HUES6 (cell line): ENCODE results near the gene PERM1.

Experiments
- H3K27ac ChIP-seq: 2 replicates; pipeline ENCODE4 v1.7.0; 2013; ENCODE audit warnings: low read depth, mild to moderate bottlenecking, low read length, inconsistent platforms
- H3K27me3 ChIP-seq: 2 replicates; pipeline ENCODE4 v1.6.1; 2013; ENCODE audit warnings: low read length; ENCODE audit not compliant: control insufficient read depth, insufficient read depth
- H3K36me3 ChIP-seq: 2 replicates; pipeline ENCODE4 v1.6.1; 2013; ENCODE audit warnings: low read length; ENCODE audit not compliant: control insufficient read depth, insufficient read depth
- H3K4me1 ChIP-seq: 2 replicates; pipeline ENCODE4 v1.6.1; 2013; ENCODE audit warnings: low read length; ENCODE audit not compliant: control insufficient read depth, insufficient read depth
- H3K4me3 ChIP-seq: 2 replicates; pipeline ENCODE4 v1.5.1; 2013; ENCODE audit warnings: low read depth, low read length
- H3K9ac ChIP-seq: one replicate; pipeline ENCODE4 v1.6.1; 2013; ENCODE audit warnings: mild to moderate bottlenecking, low read length
- H3K9me3 ChIP-seq: 2 replicates; pipeline ENCODE4 v1.6.1; 2013; ENCODE audit warnings: low read depth, low read length; ENCODE audit not compliant: control insufficient read depth, insufficient read depth

Gene PERM1

DNA sequence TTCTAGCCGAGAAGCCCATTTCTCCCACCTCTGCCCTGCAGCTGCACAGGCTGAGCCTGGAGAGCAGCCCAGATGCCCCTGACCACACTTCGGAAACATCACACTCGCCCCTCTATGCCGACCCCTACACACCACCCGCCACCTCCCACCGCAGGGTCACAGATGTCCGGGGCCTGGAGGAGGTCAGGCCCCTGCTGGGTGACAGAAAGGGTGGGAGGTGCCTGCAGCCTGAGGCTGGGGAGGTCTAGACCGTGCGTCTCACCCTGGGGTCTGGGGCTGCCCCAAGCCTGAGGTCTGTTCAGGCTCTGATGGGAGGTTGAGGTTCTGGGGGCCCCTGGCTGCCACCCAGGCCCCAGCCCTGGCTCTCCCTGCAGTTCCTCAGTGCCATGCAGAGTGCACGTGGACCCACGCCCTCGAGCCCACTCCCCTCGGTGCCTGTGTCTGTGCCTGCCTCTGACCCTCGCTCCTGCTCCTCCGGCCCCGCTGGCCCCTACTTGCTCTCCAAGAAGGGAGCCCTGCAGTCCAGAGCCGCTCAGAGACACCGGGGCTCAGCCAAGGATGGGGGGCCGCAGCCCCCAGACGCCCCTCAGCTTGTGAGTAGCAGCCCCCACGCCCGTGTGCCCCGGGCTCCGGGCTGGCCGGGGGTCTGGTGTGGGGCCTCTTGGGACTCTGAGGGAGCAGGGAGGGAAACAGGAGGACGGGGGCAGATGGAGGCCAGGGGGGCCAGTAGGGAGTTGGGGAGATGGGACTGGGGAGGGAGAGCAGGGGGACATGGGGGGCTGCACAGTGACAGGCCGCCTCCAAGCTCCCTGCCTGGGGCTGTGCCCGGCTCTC is 8.2 kb downstream of the PERM1 start:
- Histone ChIP-seq H3K9me3 (no peaks in the 10 kb centered on the region), H3K4me3 (no peak overlapping the region), H3K9ac (no peak overlapping the region), H3K4me1 (peaks cover 11% of the 10 kb centered on the region; the same call in 1 of the 2 replicates), H3K27me3 (peaks cover 77% of the 10 kb centered on the region), H3K27ac (no peak overlapping the region), H3K36me3 (no peaks in the 10 kb centered on the region)

DNA sequence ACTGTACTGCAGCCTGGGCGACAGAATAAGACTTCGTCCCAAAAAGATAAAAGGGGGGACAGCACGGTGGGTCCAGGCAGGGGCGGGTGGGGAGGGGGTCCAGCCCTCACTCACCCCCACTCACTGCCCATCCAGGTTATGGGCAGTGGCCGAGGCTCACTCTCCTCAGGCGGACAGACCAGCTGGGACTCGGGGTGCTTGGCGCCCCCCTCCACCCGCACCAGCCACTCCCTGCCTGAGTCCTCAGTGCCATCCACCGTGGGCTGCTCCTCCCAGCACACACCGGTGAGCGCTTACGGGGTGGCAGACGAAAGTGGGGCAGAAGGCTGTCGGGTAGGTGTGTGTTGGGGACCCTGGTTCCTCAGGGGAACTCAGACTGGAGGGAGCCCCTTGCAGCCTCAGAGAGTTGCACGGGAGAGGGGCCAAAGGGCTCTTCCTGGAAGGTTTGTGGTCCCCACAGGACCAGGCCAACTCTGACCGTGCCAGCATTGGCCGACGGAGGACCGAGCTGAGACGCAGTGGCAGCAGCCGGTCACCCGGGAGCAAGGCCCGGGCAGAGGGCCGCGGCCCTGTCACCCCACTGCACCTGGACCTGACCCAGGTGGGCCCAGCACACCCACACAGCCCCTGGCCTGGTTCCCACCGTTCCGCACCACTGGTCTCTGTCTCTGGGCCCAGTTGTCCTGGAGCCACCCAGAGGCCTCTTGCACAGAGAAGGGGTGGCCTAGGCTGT is 9.0 kb downstream of the PERM1 start:
- Histone ChIP-seq H3K27ac (no peak overlapping the region), H3K36me3 (no peaks in the 10 kb centered on the region), H3K4me1 (peaks cover 11% of the 10 kb centered on the region; the same call in 1 of the 2 replicates), H3K9ac (no peak overlapping the region), H3K4me3 (no peak overlapping the region), H3K9me3 (no peaks in the 10 kb centered on the region), H3K27me3 (peaks cover 79% of the 10 kb centered on the region)

GRCh38 chr1:971751-972506 is 10.0 kb downstream of the PERM1 start:
- H3K27ac ChIP-seq, result no peak overlapping the region
- no peak overlapping the region for H3K9ac ChIP-seq
- H3K36me3 ChIP-seq, result no peaks in the 10 kb centered on the region
- H3K4me3 ChIP-seq, result no peak overlapping the region
- H3K4me1 ChIP-seq, result peaks cover 11% of the 10 kb centered on the region; the same call in 1 of the 2 replicates
- H3K27me3 ChIP-seq, result peaks cover 89% of the 10 kb centered on the region
- H3K9me3 ChIP-seq, result no peaks in the 10 kb centered on the region

GRCh38 chr1:970973-971730 is 10.7 kb downstream of the PERM1 start:
- H3K27ac ChIP-seq, result no peak overlapping the region
- H3K9ac ChIP-seq, result no peak overlapping the region
- peaks cover 17% of the 10 kb centered on the region for H3K4me1 ChIP-seq
- no peaks in the 10 kb centered on the region for H3K9me3 ChIP-seq
- H3K36me3 ChIP-seq, result no peaks in the 10 kb centered on the region
- H3K27me3 ChIP-seq, result peaks cover 95% of the 10 kb centered on the region
- H3K4me3 ChIP-seq, result no peak overlapping the region

- H3K9ac ChIP-seq, result no peak overlapping the region
- no peaks in the 10 kb centered on the region for H3K9me3 ChIP-seq
- peaks cover 17% of the 10 kb centered on the region for H3K4me1 ChIP-seq
- H3K4me3 ChIP-seq, result no peak overlapping the region
- peaks cover 95% of the 10 kb centered on the region for H3K27me3 ChIP-seq
- peaks cover under 1% of the 10 kb centered on the region; the same call in 1 of the 2 replicates for H3K36me3 ChIP-seq
- H3K27ac ChIP-seq, result no peak overlapping the region
Observed at GRCh38 chr1:970242-970972, 11.5 kb downstream of the PERM1 start.

DNA sequence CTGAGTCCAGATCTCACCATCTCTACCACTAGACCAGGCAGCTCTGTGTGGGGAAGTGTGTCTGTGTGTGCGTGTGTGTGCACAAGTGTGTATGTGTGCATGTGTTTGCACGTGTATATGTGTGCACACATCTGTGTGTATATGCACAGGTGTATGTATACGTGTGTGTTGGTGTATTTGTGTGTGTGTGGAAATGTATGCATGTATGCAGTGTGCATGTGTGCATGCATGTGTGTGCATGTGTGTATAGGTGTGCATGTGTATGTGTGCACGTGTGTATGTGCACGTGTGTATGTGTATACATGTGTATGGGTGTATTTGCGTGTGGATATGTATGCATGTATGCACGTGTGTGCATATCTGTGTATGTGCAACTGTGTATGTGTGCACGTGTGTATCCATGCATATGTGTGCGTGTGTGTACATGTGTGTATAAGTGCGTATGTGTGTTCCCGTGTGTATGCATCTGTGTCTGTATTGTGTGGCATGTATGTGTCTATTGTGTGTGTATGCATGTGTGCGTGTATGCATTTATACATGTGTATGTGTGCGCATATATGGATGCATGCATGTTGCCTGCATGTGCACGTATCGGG is 12.5 kb downstream of the PERM1 start:
- Histone ChIP-seq H3K9me3 (no peaks in the 10 kb centered on the region), H3K4me1 (peaks cover 17% of the 10 kb centered on the region), H3K36me3 (peaks cover 7% of the 10 kb centered on the region; the same call in 1 of the 2 replicates), H3K9ac (no peak overlapping the region), H3K27ac (no peak overlapping the region), H3K4me3 (no peak overlapping the region), H3K27me3 (peaks cover 90% of the 10 kb centered on the region)

DNA sequence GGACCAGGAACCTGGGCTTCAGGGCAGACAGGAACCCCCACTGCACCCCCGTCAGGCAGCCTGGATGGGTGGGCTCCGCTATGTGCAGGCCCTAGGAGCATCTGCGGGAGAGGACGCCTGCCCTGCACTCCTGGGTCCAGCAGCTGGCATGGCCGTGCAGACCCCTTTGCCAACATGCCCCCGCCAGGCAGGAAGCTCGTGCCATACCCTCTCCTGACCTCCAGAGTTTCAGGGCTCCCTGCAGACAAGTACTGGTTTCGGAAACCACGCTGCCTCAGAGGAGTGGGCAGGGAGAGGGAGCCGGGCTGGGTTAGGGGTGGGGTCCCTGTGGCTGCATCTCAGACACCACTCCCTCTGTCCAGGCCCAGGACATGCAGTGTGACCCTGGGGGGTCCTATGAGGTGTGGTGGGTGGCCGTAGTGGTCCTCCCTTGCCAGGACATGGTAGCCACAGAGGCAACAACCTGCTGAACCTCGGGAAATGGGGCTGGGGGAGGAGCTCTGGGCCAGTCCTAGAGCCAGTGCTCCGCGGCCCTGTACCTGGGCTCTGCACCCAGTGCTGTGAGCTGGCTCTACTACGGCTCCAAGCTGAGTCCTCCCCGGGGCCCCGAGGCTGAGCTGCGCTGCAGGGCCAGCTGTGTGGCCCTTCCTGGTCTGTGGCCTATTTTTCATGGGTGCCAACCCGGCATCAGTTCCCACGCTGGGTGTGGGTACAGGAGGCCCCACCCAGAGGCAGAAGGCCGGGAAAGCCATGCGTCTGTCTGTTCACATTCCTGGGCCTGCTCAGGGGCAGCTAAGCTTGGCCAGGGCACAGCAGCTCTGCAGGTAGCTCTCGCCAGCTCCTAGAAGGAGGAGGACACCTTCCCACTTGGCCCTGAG is 14.2 kb downstream of the PERM1 start:
- Histone ChIP-seq H3K9ac (no peak overlapping the region), H3K27me3 (peaks cover 75% of the 10 kb centered on the region), H3K27ac (no peak overlapping the region), H3K36me3 (peaks cover 22% of the 10 kb centered on the region), H3K9me3 (no peaks in the 10 kb centered on the region), H3K4me1 (peaks cover 17% of the 10 kb centered on the region), H3K4me3 (no peak overlapping the region)

DNA sequence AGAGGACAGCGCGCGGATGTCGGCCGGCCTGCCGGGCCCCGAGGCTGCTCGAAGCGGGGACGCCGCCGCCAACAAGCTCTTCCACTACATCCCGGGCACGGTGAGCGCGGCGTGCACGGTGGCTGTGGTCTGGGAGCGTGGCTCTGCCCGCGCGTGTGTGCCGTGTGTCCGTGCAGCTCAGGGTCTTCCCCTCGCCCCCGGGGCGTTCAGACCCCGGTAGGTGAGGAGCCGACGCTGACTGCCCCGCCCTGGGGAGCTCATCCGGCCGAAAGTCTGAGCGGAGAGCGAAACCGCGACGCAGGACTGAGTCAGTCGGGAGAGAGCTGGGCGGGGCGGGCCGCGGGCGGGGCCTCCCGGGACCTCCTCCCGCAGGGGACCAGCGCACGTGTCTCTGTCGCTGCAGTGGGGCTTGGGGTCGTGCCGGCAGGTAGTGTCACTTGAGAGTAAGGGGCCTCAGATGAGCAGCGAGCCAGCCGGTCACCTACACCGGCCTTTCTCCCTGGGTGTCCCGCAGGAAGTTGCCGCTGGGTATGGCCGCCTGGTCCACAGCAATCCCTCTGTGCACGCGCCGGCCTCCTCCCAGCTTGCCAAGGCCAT is 15.1 kb downstream of the PERM1 start:
- Histone ChIP-seq H3K27ac (no peak overlapping the region), H3K9me3 (no peaks in the 10 kb centered on the region), H3K36me3 (peaks cover 29% of the 10 kb centered on the region), H3K9ac (peak overlapping the region; percentile 67), H3K27me3 (peaks cover 68% of the 10 kb centered on the region), H3K4me3 (peak overlapping the region; percentile 78), H3K4me1 (peaks cover 17% of the 10 kb centered on the region)

DNA sequence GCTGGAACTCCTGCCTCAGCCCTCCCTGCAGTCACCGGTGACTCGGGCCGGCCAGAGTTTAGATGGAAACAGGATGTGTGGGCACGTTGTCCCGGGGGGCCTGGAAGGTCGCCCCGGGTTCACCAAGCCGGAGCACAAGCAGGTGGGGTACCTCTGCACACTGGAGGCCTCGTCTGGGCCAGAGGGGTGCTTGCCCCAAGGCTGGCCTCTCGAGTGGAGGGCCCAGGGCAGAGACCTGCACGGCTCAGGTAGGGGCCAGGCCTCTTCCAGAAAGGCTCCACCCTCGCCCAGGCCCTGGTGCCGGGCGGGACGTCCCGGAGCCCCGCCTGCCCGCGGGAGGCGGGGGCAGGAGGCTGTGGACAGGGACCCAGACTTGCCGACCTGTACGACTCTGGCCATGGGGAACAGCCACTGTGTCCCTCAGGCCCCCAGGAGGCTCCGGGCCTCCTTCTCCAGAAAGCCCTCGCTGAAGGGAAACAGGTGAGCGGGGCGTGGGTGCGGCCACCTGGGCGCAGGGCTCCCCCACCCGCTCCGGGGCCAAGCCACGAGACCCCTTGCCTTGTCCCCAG is 15.7 kb downstream of the PERM1 start, which contains the start of gene PLEKHN1:
TSS of gene PLEKHN1 (plus strand) at position 348 of the 569 bp plus-strand sequence. CDS start at position 398, 50 bp downstream.
- Histone ChIP-seq H3K36me3 (peaks cover 33% of the 10 kb centered on the region), H3K27ac (no peak within 1 kb of the TSS), H3K9ac (peak within 1 kb of the TSS; percentile 67), H3K4me1 (peaks cover 22% of the 10 kb centered on the region), H3K4me3 (peak within 1 kb of the TSS; percentile 78), H3K9me3 (no peaks in the 10 kb centered on the region), H3K27me3 (peaks cover 68% of the 10 kb centered on the region)
